ENCODE data around the gene MEGF6. TPM values are rescaled to one million over a fixed set of nuclear protein-coding genes. Genes with fewer than 3 reads are reported as not detected.

The MEGF6 gene
- total RNA-seq, 1 donor from 2014 or later, result 194 TPM

GRCh38 chr1:3461238-3461933 is 149.9 kb downstream of the MEGF6 start:
- DNase-seq (ENCODE audit: low spot score in 2 of 2), result no peak
- TF ChIP-seq, protein P1, sequence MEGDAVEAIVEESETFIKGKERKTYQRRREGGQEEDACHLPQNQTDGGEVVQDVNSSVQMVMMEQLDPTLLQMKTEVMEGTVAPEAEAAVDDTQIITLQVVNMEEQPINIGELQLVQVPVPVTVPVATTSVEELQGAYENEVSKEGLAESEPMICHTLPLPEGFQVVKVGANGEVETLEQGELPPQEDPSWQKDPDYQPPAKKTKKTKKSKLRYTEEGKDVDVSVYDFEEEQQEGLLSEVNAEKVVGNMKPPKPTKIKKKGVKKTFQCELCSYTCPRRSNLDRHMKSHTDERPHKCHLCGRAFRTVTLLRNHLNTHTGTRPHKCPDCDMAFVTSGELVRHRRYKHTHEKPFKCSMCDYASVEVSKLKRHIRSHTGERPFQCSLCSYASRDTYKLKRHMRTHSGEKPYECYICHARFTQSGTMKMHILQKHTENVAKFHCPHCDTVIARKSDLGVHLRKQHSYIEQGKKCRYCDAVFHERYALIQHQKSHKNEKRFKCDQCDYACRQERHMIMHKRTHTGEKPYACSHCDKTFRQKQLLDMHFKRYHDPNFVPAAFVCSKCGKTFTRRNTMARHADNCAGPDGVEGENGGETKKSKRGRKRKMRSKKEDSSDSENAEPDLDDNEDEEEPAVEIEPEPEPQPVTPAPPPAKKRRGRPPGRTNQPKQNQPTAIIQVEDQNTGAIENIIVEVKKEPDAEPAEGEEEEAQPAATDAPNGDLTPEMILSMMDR (IDR thresholded peaks at IDR 0.05), result no peak
- Histone ChIP-seq H3K4me1 (no peaks in the 10 kb centered on the region), H3K27ac (no peak overlapping the region), H3K27me3 (no peaks in the 10 kb centered on the region), H3K9me3 (no peaks in the 10 kb centered on the region), H3K4me3 (no peak overlapping the region), H3K36me3 (no peaks in the 10 kb centered on the region)
- intact Hi-C loops (cut with DNase I), result no loop called here

DNA sequence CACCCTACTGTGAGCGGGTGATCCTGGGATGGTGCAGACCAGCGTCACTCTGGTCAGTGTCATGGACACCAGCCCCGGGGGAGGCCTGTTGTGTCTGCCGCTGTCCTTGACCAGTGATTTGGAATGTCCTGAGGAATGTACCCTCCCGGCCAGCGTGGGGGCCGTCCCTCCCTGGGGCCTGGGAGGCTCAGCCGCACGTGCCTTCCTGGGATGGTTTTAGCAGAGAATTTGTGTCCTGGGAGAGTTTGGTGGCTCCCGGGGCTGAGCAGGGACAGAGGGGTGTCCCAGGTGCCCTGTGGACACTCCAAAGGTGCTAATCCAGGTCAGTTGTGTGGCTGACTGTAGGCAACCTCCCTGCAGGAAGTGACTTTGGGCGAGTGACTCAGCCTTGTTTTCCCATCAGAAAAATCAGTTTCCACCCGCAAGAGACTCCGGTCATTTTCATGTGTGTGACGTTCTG is 150.6 kb downstream of the MEGF6 start:
- no peak overlapping the region for H3K4me3 ChIP-seq

DNA sequence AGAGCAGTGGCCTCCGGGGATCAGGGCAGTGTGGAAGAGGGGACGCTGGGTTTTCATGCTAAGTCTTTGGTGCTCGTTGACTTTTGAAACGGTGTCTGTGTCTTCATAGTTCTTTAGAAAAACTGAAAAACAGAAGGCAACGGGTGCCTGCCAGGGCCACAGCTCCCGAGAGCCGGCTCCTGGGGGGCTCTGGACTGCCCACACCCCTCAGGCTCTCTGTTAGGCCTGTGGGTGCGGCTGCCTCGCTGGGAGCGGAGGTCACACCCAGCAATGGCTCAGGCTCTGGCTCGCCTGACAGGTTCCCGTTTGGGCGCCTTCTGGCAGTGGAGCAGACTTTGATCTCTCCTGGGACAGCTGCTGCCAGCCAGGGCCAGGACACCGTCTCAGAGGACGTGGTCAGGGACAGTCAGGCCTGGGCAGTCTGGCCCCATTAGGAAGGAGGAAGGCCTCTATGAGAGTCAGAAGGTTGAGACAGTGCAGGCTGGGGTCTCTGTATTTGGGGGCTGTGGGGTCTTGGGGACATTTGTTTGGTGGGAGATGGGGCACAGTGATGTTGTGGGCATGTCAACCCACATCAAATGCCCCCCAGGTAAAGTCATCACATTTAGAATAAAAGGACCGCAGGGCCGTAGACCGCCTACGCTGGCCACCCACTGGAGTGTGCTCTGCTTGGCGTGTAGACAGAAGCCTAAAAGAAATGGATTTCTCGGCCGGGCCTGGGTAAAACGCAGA is 151.2 kb downstream of the MEGF6 start:
- H3K4me1 ChIP-seq, result no peaks in the 10 kb centered on the region
- no peak for DNase-seq (ENCODE audit: low spot score in 2 of 2)
- intact Hi-C loops (cut with DNase I), result no loop called here
- TF ChIP-seq, protein P1 (IDR thresholded peaks at IDR 0.05), result no peak
- H3K4me3 ChIP-seq, result no peak overlapping the region
- no peaks in the 10 kb centered on the region for H3K27me3 ChIP-seq
- peak overlapping the region in 1 of 2 donors; percentile 40 for H3K27ac ChIP-seq
- no peaks in the 10 kb centered on the region for H3K9me3 ChIP-seq
- no peaks in the 10 kb centered on the region for H3K36me3 ChIP-seq

More for the DNA sequence above, 150.6 kb downstream of the MEGF6 start:
- Histone ChIP-seq H3K27ac (no peak overlapping the region), H3K27me3 (no peaks in the 10 kb centered on the region), H3K36me3 (no peaks in the 10 kb centered on the region), H3K9me3 (no peaks in the 10 kb centered on the region), H3K4me1 (no peaks in the 10 kb centered on the region)
- DNase-seq (ENCODE audit: low spot score in 2 of 2), result no peak
- TF ChIP-seq, protein P1 (IDR thresholded peaks at IDR 0.05), result no peak
- intact Hi-C loops (cut with DNase I), result no loop called here

DNA sequence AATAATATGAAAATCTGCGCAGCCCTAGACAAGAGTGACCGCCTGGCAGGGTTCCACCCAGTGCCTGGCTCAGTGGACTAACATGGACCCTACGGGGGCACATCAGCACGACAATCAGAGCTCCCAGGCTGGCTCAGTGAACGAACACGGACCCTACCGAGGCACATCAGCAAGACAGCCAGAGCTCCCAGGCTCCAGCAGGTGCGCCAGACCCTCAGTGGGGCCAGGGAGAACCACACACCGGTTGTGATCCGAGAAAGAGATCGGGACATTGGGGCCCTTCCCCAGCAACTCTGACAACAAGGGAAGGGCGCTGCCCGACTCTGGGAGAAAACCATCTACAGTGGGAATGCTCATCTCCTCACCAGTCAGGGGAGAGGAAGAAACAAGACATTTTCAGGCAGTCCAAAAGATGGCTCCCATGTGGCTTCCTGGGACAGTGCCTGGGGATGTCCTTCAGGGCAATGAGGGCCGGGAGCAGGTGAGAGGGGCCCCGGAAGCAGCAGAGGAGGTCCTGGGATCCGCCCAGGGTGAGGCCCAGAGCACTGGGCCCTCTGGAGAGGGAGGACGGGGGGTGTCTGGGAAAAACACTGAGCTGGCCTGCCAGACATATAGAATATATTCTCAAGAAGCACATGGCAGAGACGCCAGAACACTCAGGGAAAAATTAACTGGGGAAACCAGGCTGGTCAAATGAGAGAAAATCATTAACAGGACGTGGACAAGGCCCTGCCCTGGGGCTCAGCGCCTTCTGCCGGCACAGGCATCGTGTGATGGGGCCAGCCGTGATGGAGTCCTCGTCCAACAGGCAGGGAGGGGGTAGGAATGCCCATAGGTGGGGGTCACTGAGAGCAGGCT is 152.0 kb downstream of the MEGF6 start:
- H3K36me3 ChIP-seq, result no peaks in the 10 kb centered on the region
- H3K9me3 ChIP-seq, result no peaks in the 10 kb centered on the region
- TF ChIP-seq, protein P1 (IDR thresholded peaks at IDR 0.05), result no peak
- no peaks in the 10 kb centered on the region for H3K27me3 ChIP-seq
- no peak overlapping the region for H3K4me3 ChIP-seq
- H3K4me1 ChIP-seq, result peaks cover 3 to 5% of the 10 kb centered on the region in 2 donors
- no peak for DNase-seq (ENCODE audit: low spot score in 2 of 2)
- intact Hi-C loops (cut with DNase I), result no loop called here
- no peak overlapping the region for H3K27ac ChIP-seq

All from ascending aorta (tissue), 2 donors.